Transverse colon (tissue), 4 donors: ENCODE measurements around the gene ZNF184.

ENCODE experiments used
- EP300 ChIP-seq: sonication (generic); formaldehyde crosslinking; IDR thresholded peaks from one replicate; pipeline ENCODE4 v1.6.1; 2017; ENCODE audit warnings: antibody characterized with exemption, low read depth
- POLR2A ChIP-seq: fragments of 450-650 bp; IDR thresholded peaks from one replicate; pipeline ENCODE4 v1.6.1; 2016; ENCODE audit warnings: antibody characterized with exemption, mild to moderate bottlenecking, moderate library complexity
- POLR2AphosphoS5 ChIP-seq, 3 donors: sonication (generic); formaldehyde crosslinking; IDR thresholded peaks; one replicate each; pipeline ENCODE4 v1.6.1; 2016; ENCODE audit warnings: antibody characterized with exemption in 3 of 3
- TF ChIP-seq, protein P1 (sequence below), 5 experiments: fragments of 200-600 bp in 3 of 5; fragments of 450-650 bp in 2 of 5; sonication (generic) in 3 of 5; IDR thresholded peaks; 1 replicate in 2 of 5; 2 replicates in 3 of 5; pipeline ENCODE4 v1.5.1; 2016 to 2017; ENCODE audit warnings: antibody characterized with exemption in 5 of 5, inconsistent platforms in 3 of 5, mild to moderate bottlenecking in 2 of 5, moderate library complexity in 1 of 5

DNA sequence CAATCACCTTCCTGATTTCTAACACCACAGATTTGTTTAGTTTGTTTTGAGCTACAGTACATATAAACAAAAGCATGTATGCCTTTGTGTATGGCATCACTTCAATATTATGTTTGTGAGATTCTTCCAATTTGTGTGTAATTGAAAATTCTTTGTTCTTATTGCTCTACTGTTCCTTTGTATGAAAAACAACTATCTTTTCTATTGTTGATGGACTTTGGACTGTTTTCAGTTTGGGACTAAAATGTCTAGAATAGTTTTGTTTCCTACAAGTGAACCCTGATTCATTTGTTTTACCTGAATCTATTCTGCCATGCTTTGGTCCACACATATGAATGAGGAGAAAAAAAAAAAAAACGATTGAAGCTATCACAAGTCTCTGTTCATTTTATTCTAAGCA is 21.2 kb upstream of the ZNF184 start:
- TF ChIP-seq, protein P1, sequence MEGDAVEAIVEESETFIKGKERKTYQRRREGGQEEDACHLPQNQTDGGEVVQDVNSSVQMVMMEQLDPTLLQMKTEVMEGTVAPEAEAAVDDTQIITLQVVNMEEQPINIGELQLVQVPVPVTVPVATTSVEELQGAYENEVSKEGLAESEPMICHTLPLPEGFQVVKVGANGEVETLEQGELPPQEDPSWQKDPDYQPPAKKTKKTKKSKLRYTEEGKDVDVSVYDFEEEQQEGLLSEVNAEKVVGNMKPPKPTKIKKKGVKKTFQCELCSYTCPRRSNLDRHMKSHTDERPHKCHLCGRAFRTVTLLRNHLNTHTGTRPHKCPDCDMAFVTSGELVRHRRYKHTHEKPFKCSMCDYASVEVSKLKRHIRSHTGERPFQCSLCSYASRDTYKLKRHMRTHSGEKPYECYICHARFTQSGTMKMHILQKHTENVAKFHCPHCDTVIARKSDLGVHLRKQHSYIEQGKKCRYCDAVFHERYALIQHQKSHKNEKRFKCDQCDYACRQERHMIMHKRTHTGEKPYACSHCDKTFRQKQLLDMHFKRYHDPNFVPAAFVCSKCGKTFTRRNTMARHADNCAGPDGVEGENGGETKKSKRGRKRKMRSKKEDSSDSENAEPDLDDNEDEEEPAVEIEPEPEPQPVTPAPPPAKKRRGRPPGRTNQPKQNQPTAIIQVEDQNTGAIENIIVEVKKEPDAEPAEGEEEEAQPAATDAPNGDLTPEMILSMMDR (IDR thresholded peaks at IDR 0.05) = no peak
- no peak for TF ChIP-seq POLR2A
- TF ChIP-seq EP300 = no peak
- no peak for TF ChIP-seq POLR2AphosphoS5 (IDR thresholded peaks at IDR 0.05)
